K562 (cell line): ENCODE results near the gene SLC7A8. TPM values are rescaled to one million over a fixed set of nuclear protein-coding genes. Genes with fewer than 3 reads are reported as not detected.
A peak's percentile ranks its signal among the peaks of the same experiment; 100 is the strongest.

Source experiments
- CHD4 ChIP-seq: fragments of 200-600 bp; sonication (generic); IDR thresholded peaks from 3 replicates; pipeline ENCODE4 v1.6.1; 2012; ENCODE audit warnings: low read depth, mild to moderate bottlenecking, mixed read lengths, low read length, inconsistent platforms; ENCODE audit not compliant: insufficient read depth, insufficient replicate concordance, poor library complexity, severe bottlenecking
- CREB1 ChIP-seq, 2 experiments: sonication (generic) in 1 of 2; formaldehyde crosslinking in 1 of 2; IDR thresholded peaks; 2 replicates each; pipeline versions ENCODE4 v1.6.1 to v1.8.0; 2012 to 2022; ENCODE audit warnings: inconsistent platforms in 1 of 2, mild to moderate bottlenecking in 1 of 2, missing genetic modification reagents in 1 of 2, moderate library complexity in 1 of 2
- DNMT1 ChIP-seq: fragments of 450-650 bp; IDR thresholded peaks from 2 replicates; pipeline ENCODE4 v1.6.1; 2016; ENCODE audit warnings: antibody characterized with exemption, mild to moderate bottlenecking
- ERF ChIP-seq: fragments of 450-650 bp; formaldehyde crosslinking; IDR thresholded peaks from 2 replicates; pipeline ENCODE4 v1.4.0; 2020; ENCODE audit warnings: mild to moderate bottlenecking, mixed read lengths
- GTF2E2 ChIP-seq: fragments of 200-800 bp; sonication (Bioruptor generic); IDR thresholded peaks from 2 replicates; pipeline ENCODE4 v1.6.1; 2016; ENCODE audit warnings: missing genetic modification characterization, missing compliant biosample characterization
- HDAC2 ChIP-seq: fragments of 450-650 bp; IDR thresholded peaks from 2 replicates; pipeline ENCODE4 v1.6.1; 2016; ENCODE audit warnings: mild to moderate bottlenecking
- HDAC3 ChIP-seq: fragments of 450-650 bp; IDR thresholded peaks from 2 replicates; pipeline ENCODE4 v1.6.1; 2018; ENCODE audit warnings: borderline replicate concordance, mild to moderate bottlenecking, moderate library complexity; ENCODE audit not compliant: partially characterized antibody
- HNRNPK ChIP-seq: fragments of 200-400 bp; formaldehyde crosslinking; IDR thresholded peaks from one replicate; pipeline ENCODE4 v1.6.1; 2018; ENCODE audit warnings: mild to moderate bottlenecking, low read depth, low read length; ENCODE audit not compliant: poor library complexity, severe bottlenecking
- PHB ChIP-seq: fragments of 250-450 bp; sonication (Bioruptor Pico); IDR thresholded peaks from 2 replicates; pipeline ENCODE4 v1.5.0; 2021
- PHB2 ChIP-seq: fragments of 450-650 bp; IDR thresholded peaks from 2 replicates; pipeline ENCODE4 v1.6.1; 2017; ENCODE audit warnings: low read depth
- PHF20 ChIP-seq: fragments of 450-650 bp; IDR thresholded peaks from 2 replicates; pipeline ENCODE4 v1.6.1; 2018; ENCODE audit not compliant: partially characterized antibody
- SRSF7 ChIP-seq: fragments of 200-400 bp; formaldehyde crosslinking; optimal IDR thresholded peaks from 2 replicates; pipeline ENCODE3; 2017; ENCODE audit warnings: mild to moderate bottlenecking, low read depth, low read length
- TRIM24 ChIP-seq, 2 experiments: fragments of 450-650 bp; IDR thresholded peaks; 2 replicates each; pipeline ENCODE4 v1.6.1; 2016
- ZC3H8 ChIP-seq: fragments of 450-650 bp; IDR thresholded peaks from 2 replicates; pipeline ENCODE4 v1.6.1; 2017
- ZNF263 ChIP-seq: sonication (generic); formaldehyde crosslinking; IDR thresholded peaks from 2 replicates; pipeline ENCODE4 v1.8.0; 2022; ENCODE audit warnings: mild to moderate bottlenecking, missing genetic modification reagents, borderline replicate concordance
- ZNF444 ChIP-seq: fragments of 250-450 bp; sonication (Bioruptor Pico); IDR thresholded peaks from 2 replicates; pipeline ENCODE4 v1.4.0; 2020; ENCODE audit warnings: mild to moderate bottlenecking, moderate library complexity
- polyA plus RNA-seq, 8 experiments: library from polyadenylated mRNA; depleted of rRNA in 4 of 8; stranded (reverse) in 5 of 8; unstranded in 3 of 8; fragments of >200 nt; fragmentation: Nextera tagmentation in 2 of 8; fragmentation: Illumina TruSeq in 1 of 8; extraction: Ambion mirVana in 2 of 8; extraction: Trizol in 1 of 8; gene quantifications; 2 replicates each; pipeline versions ENCODE4 v1.2.1 to v1.2.3, GENCODE V29; 2011 to 2014; ENCODE audit warnings: inconsistent platforms in 1 of 8, missing spikeins in 1 of 8
- total RNA-seq, 7 experiments: library from RNA; depleted of rRNA in 6 of 7; stranded (reverse); fragments of >200 nt in 6 of 7; fragmentation: Illumina TruSeq in 2 of 7; extraction: Trizol in 2 of 7; gene quantifications; 2 replicates each; pipeline versions ENCODE4 v1.2.1 to v1.2.3, GENCODE V29; 2011 to 2021; ENCODE audit warnings: low replicate concordance in 1 of 7
- TF ChIP-seq, protein P1 (sequence below): fragments of 250-450 bp; sonication (Bioruptor Pico); IDR thresholded peaks from 2 replicates; pipeline ENCODE4 v1.4.0; 2020; ENCODE audit warnings: borderline replicate concordance
- TF ChIP-seq, protein P2 (sequence below): fragments of 250-450 bp; sonication (Bioruptor Pico); IDR thresholded peaks from 2 replicates; pipeline ENCODE4 v1.6.1; 2021; ENCODE audit warnings: mild to moderate bottlenecking
- TF ChIP-seq, protein P3 (sequence below): fragments of 450-650 bp; IDR thresholded peaks from 2 replicates; pipeline ENCODE4 v1.6.1; 2016; ENCODE audit warnings: missing biosample characterization, missing genetic modification characterization
- TF ChIP-seq, protein P4 (sequence below): sonication (generic); formaldehyde crosslinking; IDR thresholded peaks from 2 replicates; pipeline ENCODE4 v1.8.1; 2023; ENCODE audit warnings: missing genetic modification reagents, mild to moderate bottlenecking, borderline replicate concordance

The SLC7A8 gene
- total and polyA plus RNA-seq, 9 of the 15 experiments (the other 6 are each of a cell fraction or from before 2014, with no cell fraction given), result 2.0 to 33.0 (median 6.0) TPM

DNA sequence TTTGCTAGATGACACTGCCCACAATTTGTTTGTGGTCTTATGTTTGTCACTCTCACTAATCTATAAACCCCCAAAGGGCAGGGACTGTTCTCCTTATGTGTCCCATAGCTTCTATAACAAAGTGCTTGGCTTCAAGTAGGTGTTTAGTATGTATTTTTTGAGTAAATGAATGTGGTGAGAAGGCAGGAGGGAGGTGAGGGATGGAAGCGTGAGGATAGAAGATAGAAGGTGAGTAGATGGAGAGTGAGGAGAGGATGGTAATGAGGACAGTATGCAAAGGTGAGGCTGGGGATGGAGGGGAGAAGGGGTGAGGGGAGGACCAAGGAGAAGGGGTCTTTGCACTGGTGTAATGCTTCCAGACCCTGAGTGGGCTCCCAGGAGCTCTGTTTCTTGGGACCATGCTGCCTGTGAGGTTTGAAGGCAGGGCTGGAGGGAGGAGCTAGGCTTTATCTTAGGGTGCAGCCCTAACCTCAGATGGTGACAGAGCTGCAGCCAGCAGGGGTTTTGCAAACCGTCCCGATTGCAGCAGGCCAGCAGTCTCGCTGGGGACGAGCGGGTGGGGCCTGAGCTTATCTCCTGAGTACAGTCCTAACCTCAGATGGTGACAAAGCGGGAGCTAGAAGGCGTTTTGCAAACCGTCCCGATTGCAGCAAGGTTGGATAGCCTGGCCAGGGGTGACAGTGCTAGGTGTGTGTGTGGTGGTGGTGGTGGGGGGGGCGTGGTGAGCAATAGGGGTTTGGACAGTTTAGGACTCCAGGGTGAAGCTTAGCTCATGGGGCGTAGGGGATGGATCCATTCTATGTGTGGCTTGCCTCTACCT, 70.9 kb downstream of the SLC7A8 start (continued):
- TF ChIP-seq, protein P1, sequence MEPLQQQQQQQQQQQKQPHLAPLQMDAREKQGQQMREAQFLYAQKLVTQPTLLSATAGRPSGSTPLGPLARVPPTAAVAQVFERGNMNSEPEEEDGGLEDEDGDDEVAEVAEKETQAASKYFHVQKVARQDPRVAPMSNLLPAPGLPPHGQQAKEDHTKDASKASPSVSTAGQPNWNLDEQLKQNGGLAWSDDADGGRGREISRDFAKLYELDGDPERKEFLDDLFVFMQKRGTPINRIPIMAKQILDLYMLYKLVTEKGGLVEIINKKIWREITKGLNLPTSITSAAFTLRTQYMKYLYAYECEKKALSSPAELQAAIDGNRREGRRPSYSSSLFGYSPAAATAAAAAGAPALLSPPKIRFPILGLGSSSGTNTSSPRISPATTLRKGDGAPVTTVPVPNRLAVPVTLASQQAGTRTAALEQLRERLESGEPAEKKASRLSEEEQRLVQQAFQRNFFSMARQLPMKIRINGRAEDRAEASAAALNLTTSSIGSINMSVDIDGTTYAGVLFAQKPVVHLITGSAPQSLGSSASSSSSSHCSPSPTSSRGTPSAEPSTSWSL (CRISPR knock-in tag), result no peak
- TF ChIP-seq HDAC3 (peak; percentile 88), ZNF263 (CRISPR knock-in tag) (peak; percentile 49; the same call in 1 of the 2 replicates), ERF (CRISPR knock-in tag) (0 out of 2 replicates have a peak, but pooled peaks have one; percentile 24), PHB2 (peak; percentile 91), CHD4 (no peak), SRSF7 (no peak), TRIM24 (IDR thresholded peaks at IDR 0.05) (peak; percentile 96 to 97), DNMT1 (0 out of 2 replicates have a peak, but pooled peaks have one; percentile 22), GTF2E2 (tag) (peak; percentile 38; the same call in 1 of the 2 replicates), CREB1 (IDR thresholded peaks at IDR 0.05) (peak; percentile 71), CREB1 (CRISPR knock-in tag; IDR thresholded peaks at IDR 0.05) (peak; percentile 72; the same call in 1 of the 2 replicates), ZNF444 (CRISPR knock-in tag) (no peak), HDAC2 (peak; percentile 100), PHB (CRISPR knock-in tag) (no peak), PHF20 (no peak), ZC3H8 (no peak), HNRNPK (no peak)
- TF ChIP-seq, protein P2, sequence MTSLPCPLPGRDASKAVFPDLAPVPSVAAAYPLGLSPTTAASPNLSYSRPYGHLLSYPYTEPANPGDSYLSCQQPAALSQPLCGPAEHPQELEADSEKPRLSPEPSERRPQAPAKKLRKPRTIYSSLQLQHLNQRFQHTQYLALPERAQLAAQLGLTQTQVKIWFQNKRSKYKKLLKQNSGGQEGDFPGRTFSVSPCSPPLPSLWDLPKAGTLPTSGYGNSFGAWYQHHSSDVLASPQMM (CRISPR knock-in tag), result no peak
- TF ChIP-seq, protein P3, sequence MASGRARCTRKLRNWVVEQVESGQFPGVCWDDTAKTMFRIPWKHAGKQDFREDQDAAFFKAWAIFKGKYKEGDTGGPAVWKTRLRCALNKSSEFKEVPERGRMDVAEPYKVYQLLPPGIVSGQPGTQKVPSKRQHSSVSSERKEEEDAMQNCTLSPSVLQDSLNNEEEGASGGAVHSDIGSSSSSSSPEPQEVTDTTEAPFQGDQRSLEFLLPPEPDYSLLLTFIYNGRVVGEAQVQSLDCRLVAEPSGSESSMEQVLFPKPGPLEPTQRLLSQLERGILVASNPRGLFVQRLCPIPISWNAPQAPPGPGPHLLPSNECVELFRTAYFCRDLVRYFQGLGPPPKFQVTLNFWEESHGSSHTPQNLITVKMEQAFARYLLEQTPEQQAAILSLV (tag), result peak; percentile 67
- TF ChIP-seq, protein P4, sequence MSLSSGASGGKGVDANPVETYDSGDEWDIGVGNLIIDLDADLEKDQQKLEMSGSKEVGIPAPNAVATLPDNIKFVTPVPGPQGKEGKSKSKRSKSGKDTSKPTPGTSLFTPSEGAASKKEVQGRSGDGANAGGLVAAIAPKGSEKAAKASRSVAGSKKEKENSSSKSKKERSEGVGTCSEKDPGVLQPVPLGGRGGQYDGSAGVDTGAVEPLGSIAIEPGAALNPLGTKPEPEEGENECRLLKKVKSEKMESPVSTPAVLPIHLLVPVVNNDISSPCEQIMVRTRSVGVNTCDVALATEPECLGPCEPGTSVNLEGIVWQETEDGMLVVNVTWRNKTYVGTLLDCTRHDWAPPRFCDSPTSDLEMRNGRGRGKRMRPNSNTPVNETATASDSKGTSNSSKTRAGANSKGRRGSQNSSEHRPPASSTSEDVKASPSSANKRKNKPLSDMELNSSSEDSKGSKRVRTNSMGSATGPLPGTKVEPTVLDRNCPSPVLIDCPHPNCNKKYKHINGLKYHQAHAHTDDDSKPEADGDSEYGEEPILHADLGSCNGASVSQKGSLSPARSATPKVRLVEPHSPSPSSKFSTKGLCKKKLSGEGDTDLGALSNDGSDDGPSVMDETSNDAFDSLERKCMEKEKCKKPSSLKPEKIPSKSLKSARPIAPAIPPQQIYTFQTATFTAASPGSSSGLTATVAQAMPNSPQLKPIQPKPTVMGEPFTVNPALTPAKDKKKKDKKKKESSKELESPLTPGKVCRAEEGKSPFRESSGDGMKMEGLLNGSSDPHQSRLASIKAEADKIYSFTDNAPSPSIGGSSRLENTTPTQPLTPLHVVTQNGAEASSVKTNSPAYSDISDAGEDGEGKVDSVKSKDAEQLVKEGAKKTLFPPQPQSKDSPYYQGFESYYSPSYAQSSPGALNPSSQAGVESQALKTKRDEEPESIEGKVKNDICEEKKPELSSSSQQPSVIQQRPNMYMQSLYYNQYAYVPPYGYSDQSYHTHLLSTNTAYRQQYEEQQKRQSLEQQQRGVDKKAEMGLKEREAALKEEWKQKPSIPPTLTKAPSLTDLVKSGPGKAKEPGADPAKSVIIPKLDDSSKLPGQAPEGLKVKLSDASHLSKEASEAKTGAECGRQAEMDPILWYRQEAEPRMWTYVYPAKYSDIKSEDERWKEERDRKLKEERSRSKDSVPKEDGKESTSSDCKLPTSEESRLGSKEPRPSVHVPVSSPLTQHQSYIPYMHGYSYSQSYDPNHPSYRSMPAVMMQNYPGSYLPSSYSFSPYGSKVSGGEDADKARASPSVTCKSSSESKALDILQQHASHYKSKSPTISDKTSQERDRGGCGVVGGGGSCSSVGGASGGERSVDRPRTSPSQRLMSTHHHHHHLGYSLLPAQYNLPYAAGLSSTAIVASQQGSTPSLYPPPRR (CRISPR knock-in tag), result peak; percentile 97
